IMR-90 (cell line): Measurements from ENCODE around the gene NTM. TPM values are rescaled to one million over a fixed set of nuclear protein-coding genes. Genes with fewer than 3 reads are reported as not detected.

ENCODE experiments used
- ATAC-seq: fragments of 200-7000 bp; cut with Tn5 transposase; 2 replicates; pipeline ENCODE4 v1.9.1; 2020; ENCODE audit warnings: low read depth, mild to moderate bottlenecking, moderate library complexity
- BruUV-seq: library from RNA; stranded (reverse); fragments of 400-500 nt; replicated peaks from 2 replicates; lab custom pipeline; 2021; lab: Mats Ljungman, UMichigan
- CTCF ChIA-PET: fragments of 300-600 bp; formaldehyde crosslinking; extraction: SDS; loops from one replicate; lab custom pipeline; 2021; ENCODE audit warnings: antibody characterized with exemption; lab: Yijun Ruan, JAX
- POLR2A ChIA-PET: fragments of 300-600 bp; sonication (Branson Sonifier 250); formaldehyde crosslinking; loops from one replicate; lab custom pipeline; 2022; ENCODE audit warnings: antibody characterized with exemption; ENCODE audit not compliant: unreplicated experiment; lab: Charles Lee
- DNase-seq: peaks from one replicate; pipeline ENCODE4 v3.0.0; 2013
- H2AFZ ChIP-seq: replicated peaks from 2 replicates; pipeline ENCODE3; 2013; ENCODE audit warnings: low read length, mild to moderate bottlenecking; ENCODE audit not compliant: poor library complexity
- H2AK5ac ChIP-seq: 2 replicates; pipeline ENCODE4 v1.6.1; 2013; ENCODE audit warnings: low read depth, low read length, inconsistent platforms
- H2AK9ac ChIP-seq: replicated peaks from 2 replicates; pipeline ENCODE3; 2013; ENCODE audit warnings: mild to moderate bottlenecking, low read depth, low read length, moderate library complexity; ENCODE audit not compliant: poor library complexity
- H2BK120ac ChIP-seq: 2 replicates; pipeline ENCODE4 v1.6.1; 2013; ENCODE audit warnings: low read depth, low read length, inconsistent platforms
- H2BK15ac ChIP-seq: 3 replicates; pipeline ENCODE4 v1.6.1; 2013; ENCODE audit warnings: low read depth, low read length, inconsistent platforms
- H2BK20ac ChIP-seq: 2 replicates; pipeline ENCODE4 v1.6.1; 2013; ENCODE audit warnings: low read depth, mild to moderate bottlenecking, inconsistent platforms, low read length, moderate library complexity
- H2BK5ac ChIP-seq: 2 replicates; pipeline ENCODE4 v1.6.1; 2013; ENCODE audit warnings: mild to moderate bottlenecking, low read depth, low read length, inconsistent platforms; ENCODE audit not compliant: poor library complexity, severe bottlenecking
- H3K14ac ChIP-seq: replicated peaks from 2 replicates; pipeline ENCODE4 v1.6.1; 2013; ENCODE audit warnings: low read depth, low read length, inconsistent platforms
- H3K18ac ChIP-seq: 2 replicates; pipeline ENCODE4 v1.6.1; 2013; ENCODE audit warnings: low read depth, low read length, control low read depth
- H3K23ac ChIP-seq: 2 replicates; pipeline ENCODE4 v1.6.1; 2013; ENCODE audit warnings: low read depth, low read length, inconsistent platforms
- H3K27ac ChIP-seq: 2 replicates; pipeline ENCODE4 v1.5.1; 2013; ENCODE audit warnings: mild to moderate bottlenecking, control low read depth, low read length; ENCODE audit not compliant: insufficient read depth
- H3K27me3 ChIP-seq: 2 replicates; pipeline ENCODE4 v1.6.1; 2013; ENCODE audit warnings: low read length; ENCODE audit not compliant: control insufficient read depth, insufficient read depth
- H3K36me3 ChIP-seq: 2 replicates; pipeline ENCODE4 v1.6.1; 2013; ENCODE audit warnings: low read length, mixed read lengths; ENCODE audit not compliant: control insufficient read depth, insufficient read depth
- H3K4ac ChIP-seq: 2 replicates; pipeline ENCODE4 v1.6.1; 2013; ENCODE audit warnings: low read depth, low read length, inconsistent platforms
- H3K4me1 ChIP-seq: 2 replicates; pipeline ENCODE4 v1.6.1; 2013; ENCODE audit warnings: low read length, mixed read lengths; ENCODE audit not compliant: control insufficient read depth, insufficient read depth
- H3K4me2 ChIP-seq: 2 replicates; pipeline ENCODE4 v1.6.1; 2013; ENCODE audit warnings: low read depth, mild to moderate bottlenecking, control low read depth, low read length, moderate library complexity
- H3K4me3 ChIP-seq: 2 replicates; pipeline ENCODE4 v1.5.1; 2013; ENCODE audit warnings: low read depth, mild to moderate bottlenecking, control low read depth, low read length, moderate library complexity; ENCODE audit not compliant: insufficient read depth
- H3K56ac ChIP-seq: 2 replicates; pipeline ENCODE4 v1.6.1; 2013; ENCODE audit warnings: low read length, inconsistent platforms; ENCODE audit not compliant: insufficient read depth; ENCODE audit errors: extremely low read depth
- H3K79me1 ChIP-seq, 2 experiments: 2 replicates each; pipeline ENCODE4 v1.6.1; 2013; ENCODE audit warnings: low read length in 2 of 2, inconsistent platforms in 1 of 2, low read depth in 1 of 2
- H3K9ac ChIP-seq: 2 replicates; pipeline ENCODE4 v1.6.1; 2013; ENCODE audit warnings: low read depth, low read length, control low read depth
- H3K9me1 ChIP-seq: 2 replicates; pipeline ENCODE4 v1.6.1; 2013; ENCODE audit warnings: low read length, inconsistent platforms; ENCODE audit not compliant: insufficient read depth
- H3K9me3 ChIP-seq: 2 replicates; pipeline ENCODE4 v1.6.1; 2013; ENCODE audit warnings: low read length; ENCODE audit not compliant: control insufficient read depth, insufficient read depth
- H4K20me1 ChIP-seq: 2 replicates; pipeline ENCODE4 v1.6.1; 2013; ENCODE audit warnings: low read length, inconsistent platforms; ENCODE audit not compliant: insufficient read depth
- H4K5ac ChIP-seq: 2 replicates; pipeline ENCODE4 v1.6.1; 2013; ENCODE audit warnings: mild to moderate bottlenecking, low read depth, low read length, control low read depth
- H4K8ac ChIP-seq, 2 experiments: 2 replicates each; pipeline ENCODE4 v1.6.1; 2013; ENCODE audit warnings: low read depth in 2 of 2, low read length in 2 of 2, control low read depth in 1 of 2, inconsistent platforms in 1 of 2
- H4K91ac ChIP-seq: 2 replicates; pipeline ENCODE4 v1.6.1; 2013; ENCODE audit warnings: low read depth, low read length, inconsistent platforms; ENCODE audit not compliant: insufficient read depth
- BHLHE40 ChIP-seq: fragments of 150-350 bp; IDR thresholded peaks from 2 replicates; pipeline ENCODE4 v1.6.1; 2016; ENCODE audit warnings: mild to moderate bottlenecking, low read depth, low read length
- CEBPB ChIP-seq: IDR thresholded peaks from 2 replicates; pipeline ENCODE4 v1.6.1; 2012; ENCODE audit warnings: low read depth, low read length, improper control_type of control experiment
- CHD1 ChIP-seq: IDR thresholded peaks from 2 replicates; pipeline ENCODE4 v1.6.1; 2012; ENCODE audit warnings: low read depth, low read length, improper control_type of control experiment
- CTCF ChIP-seq: conservative IDR thresholded peaks from 2 replicates; pipeline ENCODE4 v1.5.1; 2012; ENCODE audit warnings: mild to moderate bottlenecking, low read depth, low read length, improper control_type of control experiment
- ELK1 ChIP-seq: fragments of 150-350 bp; IDR thresholded peaks from 2 replicates; pipeline ENCODE4 v1.6.1; 2016; ENCODE audit warnings: low read depth, mild to moderate bottlenecking, low read length, moderate library complexity, borderline replicate concordance
- FOS ChIP-seq: fragments of 150-350 bp; IDR thresholded peaks from 2 replicates; pipeline ENCODE4 v1.6.1; 2016; ENCODE audit warnings: low read depth, low read length
- MAFK ChIP-seq: IDR thresholded peaks from 2 replicates; pipeline ENCODE4 v1.6.1; 2012; ENCODE audit warnings: low read depth, low read length, improper control_type of control experiment
- MAZ ChIP-seq: IDR thresholded peaks from 2 replicates; pipeline ENCODE4 v1.6.1; 2012; ENCODE audit warnings: low read depth, mild to moderate bottlenecking, low read length, improper control_type of control experiment, moderate library complexity, borderline replicate concordance
- MXI1 ChIP-seq: IDR thresholded peaks from 2 replicates; pipeline ENCODE4 v1.6.1; 2012; ENCODE audit warnings: low read depth, mild to moderate bottlenecking, low read length, moderate library complexity, borderline replicate concordance
- POLR2A ChIP-seq: IDR thresholded peaks from 2 replicates; pipeline ENCODE4 v1.6.1; 2012; ENCODE audit warnings: mild to moderate bottlenecking, low read depth, low read length
- RCOR1 ChIP-seq: IDR thresholded peaks from 2 replicates; pipeline ENCODE4 v1.6.1; 2012; ENCODE audit warnings: mild to moderate bottlenecking, low read length, improper control_type of control experiment; ENCODE audit not compliant: insufficient replicate concordance
- RFX5 ChIP-seq: IDR thresholded peaks from 2 replicates; pipeline ENCODE4 v1.8.0; 2012; ENCODE audit warnings: low read depth, mild to moderate bottlenecking, low read length, moderate library complexity
- SMC3 ChIP-seq: fragments of 150-350 bp; IDR thresholded peaks from 2 replicates; pipeline ENCODE4 v1.6.1; 2016; ENCODE audit warnings: low read depth, mild to moderate bottlenecking, antibody characterized with exemption, low read length, moderate library complexity
- USF2 ChIP-seq: fragments of 150-350 bp; IDR thresholded peaks from 2 replicates; pipeline ENCODE4 v1.6.1; 2017; ENCODE audit warnings: mild to moderate bottlenecking, antibody characterized with exemption, low read length, low read depth
- WGBS, 2 experiments: methylation state at CpG; one replicate each; pipeline versions ENCODE4 v1.1.5 to v1.1.7; 2013; ENCODE audit warnings: missing lambda C conversion rate in 2 of 2; ENCODE audit not compliant: insufficient read length in 1 of 2; ENCODE audit errors: extremely low coverage in 2 of 2; 5-methylcytosine and 5-hydroxymethylcytosine counted together
- dilution Hi-C: fragments of 300-500 bp; cut with HindIII; formaldehyde crosslinking; loops from one replicate; pipeline ENCODE4 v1.14.3; 2018; ENCODE audit warnings: low sequenced_read_pairs; ENCODE audit not compliant: unreplicated experiment
- in situ Hi-C: fragments of 300-500 bp; cut with MboI; formaldehyde crosslinking; loops from 3 replicates; pipeline ENCODE4 v1.14.3; 2019; ENCODE audit warnings: low sequenced_read_pairs, inconsistent platforms, mixed read lengths
- intact Hi-C: fragments of 100-400 bp; cut with micrococcal nuclease; formaldehyde crosslinking; loops from 2 replicates; pipeline ENCODE4 v1.10.0; 2022
- polyA plus RNA-seq, 3 experiments: library from polyadenylated mRNA; depleted of rRNA; stranded (reverse); fragments of >200 nt; gene quantifications; 2 replicates each; pipeline ENCODE4 v1.2.3, GENCODE V29; 2012; ENCODE audit warnings: low replicate concordance in 1 of 3
- total RNA-seq: library from RNA; depleted of rRNA; stranded (reverse); fragments of >200 nt; gene quantifications from 2 replicates; pipeline ENCODE4 v1.2.3, GENCODE V29; 2012

Gene NTM
- total and polyA plus RNA-seq, 2 of the 4 experiments (the other 2 are of a cell fraction) = 19.5 to 25.5 TPM

- ChIA-PET POLR2A (no interaction called here), CTCF (interaction anchor here (1.4 kb wide), 1 partner anchor 10 kb away, joined by 4 read pairs; no protein-coding TSS in a partner anchor)
- in situ Hi-C loops (no loop called here), intact Hi-C loops (no loop called here), dilution Hi-C loops (no loop called here)
- BruUV-seq = no TSS peak
- Histone ChIP-seq H3K9ac (no peak overlapping the region), H3K4me1 (peaks cover 2% of the 10 kb centered on the region; the same call in 1 of the 2 replicates), H3K27ac (no peak overlapping the region), H3K23ac (no peak overlapping the region), H2AFZ (no peak overlapping the region), H3K14ac (peak overlapping the region; percentile 55; the same call in 1 of the 2 replicates), H3K9me1 (peaks cover 3% of the 10 kb centered on the region), H3K56ac (no peak overlapping the region), H2BK5ac (no peak overlapping the region), H3K27me3 (peaks cover 8% of the 10 kb centered on the region), H2BK15ac (no peak overlapping the region), H4K91ac (no peak overlapping the region), H3K18ac (no peak overlapping the region), H2AK9ac (no peak overlapping the region), H3K36me3 (no peaks in the 10 kb centered on the region), H3K79me1 (no peaks in the 10 kb centered on the region), H4K20me1 (no peaks in the 10 kb centered on the region), H3K4me2 (no peak overlapping the region), H2BK120ac (no peak overlapping the region), H3K9me3 (no peaks in the 10 kb centered on the region), H4K5ac (no peak overlapping the region), H4K8ac (no peak overlapping the region), H3K4ac (no peak overlapping the region), H2AK5ac (no peak overlapping the region), H2BK20ac (no peak overlapping the region), H3K4me3 (no peak overlapping the region)
- ATAC-seq (no peak), DNase-seq (no peak)
- 100% methylated on average over 1 of the region's 1 CpG; no CpG with 5 or more reads in 1 of the 2 experiments for WGBS, 2 experiments
- no peak for TF ChIP-seq CTCF
- TF ChIP-seq MAFK = no peak
- TF ChIP-seq SMC3 = no peak
- no peak for TF ChIP-seq MXI1
- TF ChIP-seq POLR2A = no peak
- no peak for TF ChIP-seq CHD1
- TF ChIP-seq MAZ = no peak
- TF ChIP-seq FOS = no peak
- no peak for TF ChIP-seq ELK1
- no peak for TF ChIP-seq RCOR1
- TF ChIP-seq CEBPB = no peak
- no peak for TF ChIP-seq USF2
- no peak for TF ChIP-seq RFX5
- TF ChIP-seq BHLHE40 = no peak
Measured at GRCh38 chr11:131771471-131771870, 401.1 kb downstream of the NTM start.
